HL-60 (cell line): ENCODE results near the gene PES1.
A peak's percentile ranks its signal among the peaks of the same experiment; 100 is the strongest.
"Not testable (repeated sequence)": the region's sequence is repeated elsewhere in the genome, so short reads cannot be mapped to it uniquely, and the experiment has no call there.

ENCODE experiments used
- DNase-seq, 2 experiments: peaks; one replicate each; pipeline ENCODE4 v3.0.0-alpha.2; 2010 to 2020; ENCODE audit warnings: low read depth in 1 of 2, low spot score in 1 of 2
- H3K27ac ChIP-seq: fragments of 250-450 bp; sonication (Bioruptor Pico); replicated peaks from 2 replicates; pipeline ENCODE4 v1.5.1; 2020; ENCODE audit warnings: mild to moderate bottlenecking, moderate library complexity
- H3K27me3 ChIP-seq: fragments of 250-450 bp; sonication (Bioruptor Pico); 2 replicates; pipeline ENCODE4 v1.5.1; 2021; ENCODE audit warnings: mild to moderate bottlenecking, moderate library complexity; ENCODE audit not compliant: insufficient read depth, poor library complexity, severe bottlenecking
- H3K4me3 ChIP-seq: replicated peaks from 2 replicates; pipeline ENCODE4 v1.5.1; 2011; ENCODE audit warnings: mild to moderate bottlenecking, control low read depth, low read length; ENCODE audit not compliant: insufficient read depth
- GABPA ChIP-seq: IDR thresholded peaks from 2 replicates; pipeline ENCODE4 v1.6.1; 2012; ENCODE audit warnings: low read depth
- POLR2AphosphoS5 ChIP-seq: IDR thresholded peaks from 2 replicates; pipeline ENCODE4 v1.6.1; 2012; ENCODE audit warnings: low read depth
- SPI1 ChIP-seq: IDR thresholded peaks from 2 replicates; pipeline ENCODE4 v1.6.1; 2012; ENCODE audit warnings: low read depth, mild to moderate bottlenecking, borderline replicate concordance
- TF ChIP-seq, protein P1 (sequence below): IDR thresholded peaks from one replicate; pipeline ENCODE4 v1.5.1; 2011; ENCODE audit warnings: low read length, control low read depth, inconsistent platforms; ENCODE audit not compliant: insufficient read depth
- TF ChIP-seq, protein P2 (sequence below): IDR thresholded peaks from 2 replicates; pipeline ENCODE4 v1.6.1; 2012; ENCODE audit warnings: low read depth; ENCODE audit not compliant: insufficient replicate concordance

Gene PES1

DNA sequence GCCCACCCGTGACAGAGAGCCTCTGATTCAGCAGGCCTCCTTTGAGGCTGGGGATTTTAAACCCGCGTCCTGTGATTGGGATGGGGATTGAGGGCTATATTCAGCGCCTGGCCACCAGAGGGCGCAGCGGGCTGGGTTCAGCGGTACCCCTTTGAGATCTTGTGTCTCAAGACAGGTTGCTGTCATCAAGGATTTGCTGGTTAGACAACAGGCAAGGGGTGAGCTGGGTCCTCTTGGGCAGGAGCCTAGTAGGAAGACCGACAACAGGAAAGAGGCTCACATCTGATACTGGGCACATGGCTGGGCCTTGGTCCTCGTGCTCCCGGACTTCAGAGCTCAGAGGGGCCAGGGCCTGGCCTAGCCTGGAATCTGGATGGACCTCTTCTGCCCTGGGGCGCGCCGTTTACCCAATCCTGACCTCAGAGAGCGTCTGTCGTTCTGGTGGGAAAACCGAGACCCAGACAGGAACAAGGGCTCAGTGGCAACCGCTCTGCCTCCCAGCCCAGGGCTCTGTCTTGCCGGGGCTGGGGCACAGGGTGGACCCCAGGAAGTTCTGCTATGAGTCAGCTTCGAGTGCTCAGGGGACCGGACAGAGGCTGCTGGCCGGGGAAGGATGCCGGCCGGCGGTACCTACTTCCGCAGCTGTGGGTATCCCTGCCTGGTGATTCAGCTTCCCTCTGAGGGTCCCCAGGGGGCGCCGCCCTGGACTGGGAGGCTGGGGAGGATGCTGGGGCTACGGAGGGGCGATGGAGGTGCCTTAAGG lies 42.9 kb upstream of the PES1 start:
- Histone ChIP-seq H3K27ac (no peak overlapping the region), H3K4me3 (peak overlapping the region; percentile 46), H3K27me3 (peaks cover 3% of the 10 kb centered on the region)
- no peak for TF ChIP-seq POLR2AphosphoS5
- TF ChIP-seq, protein P1, sequence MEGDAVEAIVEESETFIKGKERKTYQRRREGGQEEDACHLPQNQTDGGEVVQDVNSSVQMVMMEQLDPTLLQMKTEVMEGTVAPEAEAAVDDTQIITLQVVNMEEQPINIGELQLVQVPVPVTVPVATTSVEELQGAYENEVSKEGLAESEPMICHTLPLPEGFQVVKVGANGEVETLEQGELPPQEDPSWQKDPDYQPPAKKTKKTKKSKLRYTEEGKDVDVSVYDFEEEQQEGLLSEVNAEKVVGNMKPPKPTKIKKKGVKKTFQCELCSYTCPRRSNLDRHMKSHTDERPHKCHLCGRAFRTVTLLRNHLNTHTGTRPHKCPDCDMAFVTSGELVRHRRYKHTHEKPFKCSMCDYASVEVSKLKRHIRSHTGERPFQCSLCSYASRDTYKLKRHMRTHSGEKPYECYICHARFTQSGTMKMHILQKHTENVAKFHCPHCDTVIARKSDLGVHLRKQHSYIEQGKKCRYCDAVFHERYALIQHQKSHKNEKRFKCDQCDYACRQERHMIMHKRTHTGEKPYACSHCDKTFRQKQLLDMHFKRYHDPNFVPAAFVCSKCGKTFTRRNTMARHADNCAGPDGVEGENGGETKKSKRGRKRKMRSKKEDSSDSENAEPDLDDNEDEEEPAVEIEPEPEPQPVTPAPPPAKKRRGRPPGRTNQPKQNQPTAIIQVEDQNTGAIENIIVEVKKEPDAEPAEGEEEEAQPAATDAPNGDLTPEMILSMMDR = peak; percentile 87
- peak; percentile 68 to 80 for DNase-seq

DNA sequence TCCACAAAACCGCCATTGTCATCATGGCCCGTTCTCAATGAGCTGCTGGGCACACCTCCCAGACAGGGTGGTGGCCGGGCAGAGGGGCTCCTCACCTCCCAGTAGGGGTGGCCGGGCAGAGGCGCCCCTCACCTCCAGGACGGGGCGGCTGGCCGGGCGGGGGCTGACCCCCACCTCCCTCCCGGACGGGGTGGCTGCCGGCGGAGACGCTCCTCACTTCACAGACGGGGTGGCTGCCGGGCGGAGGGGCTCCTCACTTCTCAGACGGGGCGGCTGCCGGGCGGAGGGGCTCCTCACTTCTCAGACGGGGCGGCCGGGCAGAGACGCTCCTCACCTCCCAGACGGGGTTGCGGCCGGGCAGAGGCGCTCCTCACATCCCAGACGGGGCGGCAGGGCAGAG lies 39.8 kb upstream of the PES1 start:
- DNase-seq, H3K27me3 ChIP-seq, H3K27ac ChIP-seq, H3K4me3 ChIP-seq: not testable (repeated sequence)

DNA sequence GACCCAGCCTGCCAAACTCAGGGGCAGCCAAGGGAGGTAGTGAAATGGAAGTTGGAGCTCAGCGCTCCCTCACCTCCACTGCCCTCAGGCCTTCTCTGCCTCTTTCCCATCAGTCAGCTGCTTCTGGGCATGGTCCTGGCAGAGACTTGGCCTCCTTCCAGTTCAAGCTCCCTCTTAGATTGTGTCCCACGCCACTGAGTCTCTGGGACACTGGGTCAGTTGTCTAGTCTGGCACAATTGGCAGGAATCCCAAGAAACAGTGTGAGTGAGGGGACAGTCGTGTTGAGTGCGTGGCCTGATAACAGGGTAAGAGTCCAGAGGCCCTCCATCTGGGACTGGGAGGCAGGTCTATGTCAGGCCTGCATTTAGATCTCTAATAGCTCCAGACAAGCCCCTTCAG lies 36.8 kb upstream of the PES1 start:
- no peak for TF ChIP-seq POLR2AphosphoS5
- no peak for TF ChIP-seq SPI1
- TF ChIP-seq GABPA = no peak
- TF ChIP-seq, protein P1 = no peak
- TF ChIP-seq, protein P2, sequence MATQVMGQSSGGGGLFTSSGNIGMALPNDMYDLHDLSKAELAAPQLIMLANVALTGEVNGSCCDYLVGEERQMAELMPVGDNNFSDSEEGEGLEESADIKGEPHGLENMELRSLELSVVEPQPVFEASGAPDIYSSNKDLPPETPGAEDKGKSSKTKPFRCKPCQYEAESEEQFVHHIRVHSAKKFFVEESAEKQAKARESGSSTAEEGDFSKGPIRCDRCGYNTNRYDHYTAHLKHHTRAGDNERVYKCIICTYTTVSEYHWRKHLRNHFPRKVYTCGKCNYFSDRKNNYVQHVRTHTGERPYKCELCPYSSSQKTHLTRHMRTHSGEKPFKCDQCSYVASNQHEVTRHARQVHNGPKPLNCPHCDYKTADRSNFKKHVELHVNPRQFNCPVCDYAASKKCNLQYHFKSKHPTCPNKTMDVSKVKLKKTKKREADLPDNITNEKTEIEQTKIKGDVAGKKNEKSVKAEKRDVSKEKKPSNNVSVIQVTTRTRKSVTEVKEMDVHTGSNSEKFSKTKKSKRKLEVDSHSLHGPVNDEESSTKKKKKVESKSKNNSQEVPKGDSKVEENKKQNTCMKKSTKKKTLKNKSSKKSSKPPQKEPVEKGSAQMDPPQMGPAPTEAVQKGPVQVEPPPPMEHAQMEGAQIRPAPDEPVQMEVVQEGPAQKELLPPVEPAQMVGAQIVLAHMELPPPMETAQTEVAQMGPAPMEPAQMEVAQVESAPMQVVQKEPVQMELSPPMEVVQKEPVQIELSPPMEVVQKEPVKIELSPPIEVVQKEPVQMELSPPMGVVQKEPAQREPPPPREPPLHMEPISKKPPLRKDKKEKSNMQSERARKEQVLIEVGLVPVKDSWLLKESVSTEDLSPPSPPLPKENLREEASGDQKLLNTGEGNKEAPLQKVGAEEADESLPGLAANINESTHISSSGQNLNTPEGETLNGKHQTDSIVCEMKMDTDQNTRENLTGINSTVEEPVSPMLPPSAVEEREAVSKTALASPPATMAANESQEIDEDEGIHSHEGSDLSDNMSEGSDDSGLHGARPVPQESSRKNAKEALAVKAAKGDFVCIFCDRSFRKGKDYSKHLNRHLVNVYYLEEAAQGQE = no peak
- DNase-seq = no peak
- Histone ChIP-seq H3K27me3 (no peaks in the 10 kb centered on the region), H3K4me3 (no peak overlapping the region), H3K27ac (no peak overlapping the region)

DNA sequence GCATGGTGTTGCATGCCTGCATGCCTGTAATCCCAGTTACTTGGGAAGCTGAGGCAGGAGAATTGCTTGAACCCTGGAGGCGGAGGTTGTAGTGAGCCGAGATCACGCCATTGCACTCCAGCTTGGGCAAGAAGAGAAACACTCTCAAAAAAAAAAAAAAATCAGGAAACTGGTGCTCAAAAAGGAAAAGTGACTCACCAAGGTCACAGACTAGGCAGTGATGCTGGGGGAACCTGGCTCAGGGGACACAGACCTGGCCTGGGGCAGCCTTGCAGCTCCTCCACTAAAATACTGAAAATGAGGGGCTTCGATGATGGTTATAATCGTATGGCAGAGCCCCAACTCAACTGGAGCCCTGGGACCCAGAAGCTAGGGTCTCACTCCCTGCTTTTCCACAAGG lies 35.8 kb upstream of the PES1 start:
- no peak overlapping the region for H3K4me3 ChIP-seq
- no peaks in the 10 kb centered on the region for H3K27me3 ChIP-seq
- DNase-seq = no peak
- TF ChIP-seq POLR2AphosphoS5 (no peak), SPI1 (no peak), GABPA (no peak)
- TF ChIP-seq, protein P2 = no peak
- TF ChIP-seq, protein P1 = no peak
- H3K27ac ChIP-seq = no peak overlapping the region
